H9 (cell line): ENCODE results near the gene SGIP1. TPM values are rescaled to one million over a fixed set of nuclear protein-coding genes. Genes with fewer than 3 reads are reported as not detected.

ENCODE experiments used
- DNase-seq: peaks from one replicate; pipeline ENCODE4 v3.0.0-alpha.2; 2017
- H2AFZ ChIP-seq: one replicate; pipeline ENCODE4 v1.6.1; 2013; ENCODE audit warnings: mild to moderate bottlenecking, low read length, control low read depth, moderate library complexity
- H2AK5ac ChIP-seq: 2 replicates; pipeline ENCODE4 v1.6.1; 2013; ENCODE audit warnings: low read length, control low read depth, mixed read lengths; ENCODE audit not compliant: insufficient read length
- H2BK120ac ChIP-seq: one replicate; pipeline ENCODE4 v1.6.1; 2013; ENCODE audit warnings: low read depth, mild to moderate bottlenecking, low read length, control low read depth, inconsistent platforms; ENCODE audit not compliant: poor library complexity, severe bottlenecking
- H2BK12ac ChIP-seq: 2 replicates; pipeline ENCODE4 v1.6.1; 2013; ENCODE audit warnings: low read length, control low read depth, mixed read lengths, low read depth; ENCODE audit not compliant: insufficient read length
- H2BK15ac ChIP-seq: 2 replicates; pipeline ENCODE4 v1.6.1; 2013; ENCODE audit warnings: low read depth, low read length, control low read depth
- H2BK20ac ChIP-seq: one replicate; pipeline ENCODE4 v1.6.1; 2013; ENCODE audit warnings: low read depth, mild to moderate bottlenecking, low read length, control low read depth, inconsistent platforms; ENCODE audit not compliant: poor library complexity, severe bottlenecking
- H2BK5ac ChIP-seq: 2 replicates; pipeline ENCODE4 v1.6.1; 2013; ENCODE audit warnings: low read length, control low read depth, mixed read lengths; ENCODE audit not compliant: insufficient read length
- H3K14ac ChIP-seq: 2 replicates; pipeline ENCODE4 v1.6.1; 2013; ENCODE audit warnings: low read length, control low read depth; ENCODE audit not compliant: insufficient read depth
- H3K18ac ChIP-seq: 2 replicates; pipeline ENCODE4 v1.6.1; 2013; ENCODE audit warnings: low read depth, mild to moderate bottlenecking, mixed read lengths, low read length, control low read depth; ENCODE audit not compliant: insufficient read length
- H3K23ac ChIP-seq: 2 replicates; pipeline ENCODE4 v1.6.1; 2013; ENCODE audit warnings: low read length, control low read depth, mixed read lengths, low read depth; ENCODE audit not compliant: insufficient read length
- H3K23me2 ChIP-seq: 2 replicates; pipeline ENCODE4 v1.6.1; 2013; ENCODE audit warnings: low read depth, mild to moderate bottlenecking, mixed read lengths, low read length, control low read depth; ENCODE audit not compliant: insufficient read length, poor library complexity, severe bottlenecking
- H3K27ac ChIP-seq: 2 replicates; pipeline ENCODE4 v1.5.1; 2013; ENCODE audit warnings: low read length, control low read depth, mixed read lengths, low read depth; ENCODE audit not compliant: insufficient read length
- H3K27me3 ChIP-seq: 2 replicates; pipeline ENCODE4 v1.6.1; 2013; ENCODE audit warnings: low read length, control low read depth, inconsistent platforms; ENCODE audit not compliant: insufficient read depth
- H3K4ac ChIP-seq: 2 replicates; pipeline ENCODE4 v1.6.1; 2013; ENCODE audit warnings: low read depth, mild to moderate bottlenecking, control low read depth, inconsistent platforms, low read length, moderate library complexity
- H3K4me1 ChIP-seq: 2 replicates; pipeline ENCODE4 v1.6.1; 2013; ENCODE audit warnings: low read length, control low read depth, inconsistent platforms; ENCODE audit not compliant: insufficient read depth
- H3K4me2 ChIP-seq: 2 replicates; pipeline ENCODE4 v1.6.1; 2013; ENCODE audit warnings: low read length, control low read depth, mixed read lengths; ENCODE audit not compliant: insufficient read length, insufficient read depth
- H3K56ac ChIP-seq: 2 replicates; pipeline ENCODE4 v1.6.1; 2013; ENCODE audit warnings: low read depth, mild to moderate bottlenecking, mixed read lengths, low read length, control low read depth; ENCODE audit not compliant: insufficient read length
- H3K79me1 ChIP-seq: 2 replicates; pipeline ENCODE4 v1.6.1; 2013; ENCODE audit warnings: low read depth, mild to moderate bottlenecking, moderate library complexity, low read length, control low read depth, inconsistent platforms; ENCODE audit not compliant: insufficient read depth, poor library complexity, severe bottlenecking
- H3K79me2 ChIP-seq: 2 replicates; pipeline ENCODE4 v1.6.1; 2013; ENCODE audit warnings: low read length, control low read depth, inconsistent platforms; ENCODE audit not compliant: insufficient read depth
- H3K9ac ChIP-seq: 2 replicates; pipeline ENCODE4 v1.6.1; 2013; ENCODE audit warnings: low read length, control low read depth, mixed read lengths; ENCODE audit not compliant: insufficient read length; ENCODE audit errors: extremely low read depth
- H3K9me3 ChIP-seq: one replicate; pipeline ENCODE4 v1.6.1; 2013; ENCODE audit warnings: low read depth, low read length, inconsistent platforms; ENCODE audit not compliant: control insufficient read depth
- H3T11ph ChIP-seq: one replicate; pipeline ENCODE4 v1.6.1; 2013; ENCODE audit warnings: mild to moderate bottlenecking, low read length, control low read depth, inconsistent platforms
- H4K20me1 ChIP-seq: one replicate; pipeline ENCODE4 v1.6.1; 2013; ENCODE audit not compliant: control insufficient read depth, insufficient read length, insufficient read depth
- H4K5ac ChIP-seq: 2 replicates; pipeline ENCODE4 v1.6.1; 2013; ENCODE audit warnings: low read depth, mild to moderate bottlenecking, mixed read lengths, low read length, control low read depth; ENCODE audit not compliant: insufficient read length
- H4K8ac ChIP-seq: replicated peaks from 2 replicates; pipeline ENCODE4 v1.6.1; 2013; ENCODE audit warnings: low read length, control low read depth, mixed read lengths, low read depth; ENCODE audit not compliant: insufficient read length
- H4K91ac ChIP-seq: 2 replicates; pipeline ENCODE4 v1.6.1; 2013; ENCODE audit warnings: low read depth, mild to moderate bottlenecking, moderate library complexity, mixed read lengths, low read length, control low read depth; ENCODE audit not compliant: insufficient read length
- H3K27ac Mint-ChIP-seq, 3 experiments: 2 replicates in 2 of 3; 3 replicates in 1 of 3; pipeline ENCODE4 v1.8.0; 2020 to 2021; ENCODE audit warnings: mixed read lengths in 3 of 3, mild to moderate bottlenecking in 1 of 3, moderate library complexity in 1 of 3
- H3K27me3 Mint-ChIP-seq: 2 replicates; pipeline ENCODE4 v1.8.0; 2021; ENCODE audit warnings: low read depth, mild to moderate bottlenecking, moderate library complexity, mixed read lengths
- H3K36me3 Mint-ChIP-seq, 3 experiments: 2 replicates in 2 of 3; 3 replicates in 1 of 3; pipeline ENCODE4 v1.8.0; 2020 to 2021; ENCODE audit warnings: low read depth in 3 of 3, mixed read lengths in 3 of 3; ENCODE audit not compliant: insufficient read depth in 1 of 3
- H3K4me1 Mint-ChIP-seq, 2 experiments: 2 replicates each; pipeline ENCODE4 v1.8.0; 2020; ENCODE audit warnings: mixed read lengths in 2 of 2
- H3K4me3 Mint-ChIP-seq, 2 experiments: 2 replicates in 1 of 2; 3 replicates in 1 of 2; pipeline ENCODE4 v1.8.0; 2020 to 2021; ENCODE audit warnings: mild to moderate bottlenecking in 2 of 2, mixed read lengths in 2 of 2, moderate library complexity in 1 of 2
- H3K9me3 Mint-ChIP-seq, 2 experiments: 2 replicates in 1 of 2; 3 replicates in 1 of 2; pipeline ENCODE4 v1.8.0; 2020; ENCODE audit warnings: mild to moderate bottlenecking in 2 of 2, mixed read lengths in 2 of 2, moderate library complexity in 1 of 2
- CTCF ChIP-seq: fragments of 200-600 bp; sonication (generic); conservative IDR thresholded peaks from 3 replicates; pipeline ENCODE4 v1.8.0; 2021; ENCODE audit warnings: antibody characterized with exemption, mild to moderate bottlenecking
- total RNA-seq: library from RNA; stranded (reverse); gene quantifications from 2 replicates; pipeline ENCODE4 v1.2.1, GENCODE V29; 2021

The SGIP1 gene
- total RNA-seq, 1 experiment from 2014 or later, result 1.5 TPM

- no peak overlapping the region for H3K9ac ChIP-seq
- no peak overlapping the region for H3K23ac ChIP-seq
- no peak overlapping the region for H4K91ac ChIP-seq
- no peak overlapping the region for H3K14ac ChIP-seq
- H3K27ac ChIP-seq, result no peak overlapping the region
- H3K36me3 Mint-ChIP-seq, result no peaks in the 10 kb centered on the region
- no peak overlapping the region for H2BK15ac ChIP-seq
- no peak overlapping the region for H2AK5ac ChIP-seq
- H3K27me3 Mint-ChIP-seq, result no peaks in the 10 kb centered on the region
- H3K79me2 ChIP-seq, result no peaks in the 10 kb centered on the region
- H3K4me2 ChIP-seq, result no peak overlapping the region
- H3K9me3 ChIP-seq, result no peaks in the 10 kb centered on the region
- no peak overlapping the region for H3K27ac Mint-ChIP-seq
- H2BK12ac ChIP-seq, result no peak overlapping the region
- no peak overlapping the region for H4K8ac ChIP-seq
- no peak overlapping the region for H2BK120ac ChIP-seq
- DNase-seq, result no peak
- H2AFZ ChIP-seq, result no peak overlapping the region
- H3K27me3 ChIP-seq, result no peaks in the 10 kb centered on the region
- H4K20me1 ChIP-seq, result no peaks in the 10 kb centered on the region
- H3K9me3 Mint-ChIP-seq, result peaks cover 0 to 2% of the 10 kb centered on the region in 2 experiments; a peak in 1 of 5 replicates
- no peak overlapping the region for H3K56ac ChIP-seq
- no peaks in the 10 kb centered on the region for H3K79me1 ChIP-seq
- no peak overlapping the region for H2BK5ac ChIP-seq
- H3K18ac ChIP-seq, result no peak overlapping the region
- H3K23me2 ChIP-seq, result no peaks in the 10 kb centered on the region
- H3K4me1 ChIP-seq, result no peaks in the 10 kb centered on the region
- no peak overlapping the region for H3T11ph ChIP-seq
- no peak overlapping the region for H2BK20ac ChIP-seq
- no peak for TF ChIP-seq CTCF
- H4K5ac ChIP-seq, result no peak overlapping the region
- H3K4me1 Mint-ChIP-seq, result peaks cover under 1 to 4% of the 10 kb centered on the region in 2 experiments; a peak in 2 of 4 replicates
- no peak overlapping the region for H3K4ac ChIP-seq
- H3K4me3 Mint-ChIP-seq, result no peak overlapping the region
Measured at GRCh38 chr1:66523562-66523961, 10.4 kb upstream of the SGIP1 start.
